K562 treated with DMSO at 1 percent for 4 hours (cell line): Measurements from ENCODE around the gene DCPS. TPM values are rescaled to one million over a fixed set of nuclear protein-coding genes. Genes with fewer than 3 reads are reported as not detected.

ENCODE experiments used
- total RNA-seq: library from RNA; unstranded; fragments of 300-600 nt; gene quantifications from 2 replicates; pipeline ENCODE4 v1.2.3, GENCODE V29; 2022; ENCODE audit not compliant: insufficient read depth

The DCPS gene, protein sequence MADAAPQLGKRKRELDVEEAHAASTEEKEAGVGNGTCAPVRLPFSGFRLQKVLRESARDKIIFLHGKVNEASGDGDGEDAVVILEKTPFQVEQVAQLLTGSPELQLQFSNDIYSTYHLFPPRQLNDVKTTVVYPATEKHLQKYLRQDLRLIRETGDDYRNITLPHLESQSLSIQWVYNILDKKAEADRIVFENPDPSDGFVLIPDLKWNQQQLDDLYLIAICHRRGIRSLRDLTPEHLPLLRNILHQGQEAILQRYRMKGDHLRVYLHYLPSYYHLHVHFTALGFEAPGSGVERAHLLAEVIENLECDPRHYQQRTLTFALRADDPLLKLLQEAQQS
- total RNA-seq: 8.6 and 11.3 TPM in 2 replicates

DNA sequence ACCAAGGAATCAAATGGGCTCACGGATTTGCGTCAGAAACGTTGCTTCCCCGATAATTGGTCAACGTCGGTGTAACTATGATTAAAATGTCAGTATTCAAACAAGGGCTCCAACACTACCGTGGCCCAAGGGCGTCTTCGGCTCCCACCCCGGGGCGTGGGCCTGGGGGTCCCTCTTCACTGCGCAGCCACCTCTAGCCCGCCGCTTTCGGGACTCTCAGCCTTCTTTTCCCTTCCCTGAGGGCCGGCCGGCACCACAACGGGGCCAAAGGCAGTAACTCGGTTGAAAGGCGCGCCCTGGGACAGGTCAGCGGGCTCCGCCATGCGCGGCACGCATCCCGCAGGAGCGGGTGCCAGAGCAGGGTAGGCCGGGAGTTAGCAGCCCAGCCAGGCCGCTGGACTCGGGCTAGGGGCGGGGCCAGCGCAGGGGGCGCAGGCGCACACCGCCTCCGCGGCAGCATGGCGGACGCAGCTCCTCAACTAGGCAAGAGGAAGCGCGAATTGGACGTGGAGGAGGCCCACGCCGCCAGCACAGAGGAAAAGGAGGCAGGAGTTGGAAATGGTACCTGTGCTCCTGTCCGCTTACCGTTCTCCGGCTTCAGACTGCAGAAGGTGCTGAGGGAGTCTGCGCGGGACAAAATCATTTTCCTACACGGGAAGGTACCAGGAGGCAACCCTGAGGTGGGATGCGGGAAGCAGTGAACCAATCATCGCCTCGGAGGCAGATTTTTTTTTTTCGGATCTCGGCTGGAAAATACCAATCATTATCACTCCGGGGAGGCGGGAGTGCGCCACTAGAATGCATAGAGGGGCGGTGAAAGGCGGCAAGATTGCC is at the start of gene DCPS:
TSS of gene DCPS (plus strand) at position 438 of the 834 bp plus-strand sequence. CDS start at position 459, 21 bp downstream.

DNA sequence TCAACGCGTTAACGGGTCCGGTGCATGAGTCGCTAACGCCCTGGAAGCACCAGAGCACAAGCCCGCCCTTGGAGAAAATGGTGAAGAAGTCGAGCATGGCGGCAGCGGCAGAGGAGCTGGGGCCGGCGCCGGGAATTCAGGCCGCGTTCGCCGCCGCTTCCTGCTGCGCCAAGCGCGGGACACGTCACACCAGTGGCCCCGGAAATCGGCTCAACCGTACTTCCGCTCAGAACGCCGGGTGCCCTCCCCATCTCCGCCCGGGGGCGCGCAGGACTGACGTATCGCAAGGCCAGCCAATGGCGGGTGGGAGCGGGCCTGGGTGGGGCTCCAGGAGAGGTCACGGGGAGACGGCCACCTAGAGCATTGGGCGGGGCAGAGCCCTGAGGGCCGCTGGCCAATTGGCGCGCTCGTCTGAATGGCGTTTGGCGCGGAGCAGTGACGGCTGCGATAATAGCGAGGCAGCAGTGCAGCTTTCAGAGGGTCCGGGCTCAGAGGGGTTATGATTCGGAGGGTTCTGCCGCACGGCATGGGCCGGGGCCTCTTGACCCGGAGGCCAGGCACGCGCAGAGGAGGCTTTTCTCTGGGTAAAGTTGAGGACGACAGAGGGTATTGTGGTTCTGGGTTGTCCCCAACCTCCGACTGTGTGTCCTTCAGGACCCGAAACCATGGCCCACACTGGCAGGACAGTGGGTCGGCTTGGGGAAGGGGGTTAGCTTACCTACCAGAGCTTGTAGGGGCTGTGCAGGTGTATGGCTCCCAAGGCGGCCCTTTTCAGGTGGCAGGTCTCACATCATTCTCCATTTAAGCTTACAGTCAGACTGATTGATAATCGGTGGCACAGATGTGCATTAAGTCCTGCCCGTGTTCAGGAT is 34.9 kb upstream of the DCPS start, which contains the start of the genes FOXRED1 and SRPRA:
TSS of gene FOXRED1 (plus strand) at position 447 of the 872 bp plus-strand sequence. CDS start at position 500, 53 bp downstream.
TSS of gene SRPRA (minus strand) at position 188 of the 872 bp plus-strand sequence. CDS start at position 97, 91 bp downstream.

DNA sequence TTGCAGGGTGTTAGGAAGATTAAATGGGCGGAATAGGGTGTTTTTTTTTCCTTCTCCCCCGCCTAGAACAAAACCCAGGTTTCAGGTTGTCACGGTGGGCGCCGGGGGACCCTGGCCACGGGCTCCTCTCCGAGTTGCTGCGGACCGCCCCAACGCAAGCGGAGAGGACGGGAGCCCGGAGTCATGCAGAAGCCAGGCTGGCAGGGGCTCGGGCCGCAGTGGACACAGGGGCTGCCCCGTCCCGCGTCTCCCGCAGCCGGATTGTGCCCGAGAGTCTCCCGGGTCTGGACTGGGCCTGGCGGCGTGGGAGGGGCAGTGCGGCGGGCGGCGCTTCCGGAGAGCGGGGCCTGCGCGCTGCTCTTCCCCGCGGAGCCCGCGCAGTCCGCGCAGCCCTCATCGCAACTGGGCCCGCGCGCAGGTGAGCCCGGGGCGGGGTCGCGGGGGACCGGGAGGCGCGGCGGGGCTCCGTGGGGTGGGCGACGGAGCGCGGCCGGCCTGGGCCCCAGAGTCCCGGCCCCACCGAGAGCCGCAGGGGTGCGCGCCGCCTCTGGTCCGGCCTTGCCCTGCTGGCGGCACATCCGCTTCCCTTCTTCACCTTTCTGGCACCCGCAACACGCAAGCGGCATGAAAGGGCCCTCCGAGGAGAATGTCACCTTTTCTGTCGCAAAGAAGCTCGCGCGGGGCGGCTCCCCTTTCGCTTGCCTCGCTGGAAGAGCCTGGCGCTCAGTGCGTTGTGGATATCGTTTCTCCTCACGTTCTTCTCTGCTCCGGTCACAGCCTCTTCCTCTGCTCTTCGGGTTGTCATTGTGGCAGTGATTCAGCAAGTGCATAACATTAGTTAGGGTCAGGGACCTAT is 20.9 kb upstream of the DCPS start, which contains the start of gene TIRAP:
TSS of gene TIRAP (plus strand) at position 358 of the 856 bp plus-strand sequence. CDS start 7,802 bp downstream, outside the sequence.

DNA sequence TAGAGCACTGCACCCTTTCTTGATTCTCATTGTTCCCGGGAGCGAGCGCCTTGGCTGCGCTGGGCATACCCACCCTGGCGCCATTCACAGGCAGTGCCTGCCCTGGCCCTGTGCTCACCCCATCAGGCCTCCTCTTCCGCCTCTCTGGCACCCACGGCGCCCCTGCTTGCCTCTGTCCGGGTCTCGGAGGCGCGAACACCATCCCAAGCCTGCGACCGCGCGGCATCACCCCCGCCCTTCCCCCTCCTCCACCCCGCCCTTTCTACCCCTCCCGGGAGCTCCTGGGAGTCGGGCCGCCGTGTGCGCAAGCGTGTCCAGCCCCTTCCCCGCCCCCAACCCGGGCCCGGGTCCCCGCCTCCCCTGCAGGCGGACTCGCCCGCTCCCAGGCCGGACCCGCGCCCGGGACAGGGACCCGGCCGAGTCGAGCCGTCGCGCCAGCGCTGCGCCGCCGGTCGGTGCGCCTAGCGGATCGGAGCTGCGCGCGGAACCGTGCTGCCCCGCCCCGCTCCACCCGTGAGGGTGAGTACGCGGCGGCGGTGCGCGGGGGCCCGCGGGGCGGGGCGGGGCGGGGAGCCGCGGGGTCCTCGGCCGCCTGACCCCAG is 51.6 kb downstream of the DCPS start, which contains the start of gene ST3GAL4:
TSS of gene ST3GAL4 (plus strand) at position 363 of the 602 bp plus-strand sequence. CDS start 50,470 bp downstream, outside the sequence.

Other genes with a start within 250 kb of the DCPS start
- 0.26 and 0.71 TPM in 2 replicates for gene CDON, start 241.2 kb upstream of the DCPS start, total RNA-seq
- 16.2 and 18.7 TPM in 2 replicates for gene RPUSD4, start 92.4 kb upstream of the DCPS start, total RNA-seq
- 9.4 and 12.7 TPM in 2 replicates for gene FAM118B, start 92.3 kb upstream of the DCPS start, total RNA-seq
- gene SRPRA, start 35.2 kb upstream of the DCPS start, total RNA-seq: 113 and 117 TPM in 2 replicates
- gene FOXRED1, start 34.9 kb upstream of the DCPS start, total RNA-seq: 33.4 and 40.6 TPM in 2 replicates
- 3.5 and 3.9 TPM in 2 replicates for gene TIRAP, start 21.0 kb upstream of the DCPS start, total RNA-seq
- gene ST3GAL4, start 51.6 kb downstream of the DCPS start, total RNA-seq: 23.9 and 24.0 TPM in 2 replicates